Stimulated activated CD8-positive, alpha-beta memory T cell treated with anti-CD3 and anti-CD28 coated beads, Interleukin-12 subunit alpha, Interleukin-12 subunit beta, amount 100 ng/mL, for 4 hours (primary cell): ENCODE data around the gene DGKE.
A peak's percentile ranks its signal among the peaks of the same experiment; 100 is the strongest.

Experiments
- DNase-seq: peaks from one replicate; pipeline ENCODE4 v3.0.0-alpha.2; 2020; ENCODE audit warnings: low read depth

The DGKE gene

GRCh38 chr17:56815711-56816110 is 18.2 kb upstream of the DGKE start:
- DNase-seq = no peak

DNA sequence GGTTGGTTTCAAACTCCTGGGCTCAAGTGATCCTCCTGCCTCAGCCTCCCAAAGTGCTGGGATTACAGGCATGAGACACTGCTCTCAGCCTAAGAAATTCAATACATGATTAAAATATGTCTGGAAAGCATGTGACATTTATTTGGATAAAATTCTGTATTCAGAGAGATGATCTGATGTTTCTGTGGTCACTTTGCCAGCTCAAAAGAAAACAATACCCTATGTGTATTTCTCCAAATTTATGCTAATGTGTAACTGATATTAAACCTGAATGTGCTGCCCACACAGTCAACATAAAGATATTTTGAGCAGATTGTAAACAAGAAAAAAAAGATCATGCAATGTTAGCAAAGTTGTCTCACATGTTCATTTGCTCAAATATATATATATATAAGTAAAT is 16.9 kb upstream of the DGKE start:
- no peak for DNase-seq

DNA sequence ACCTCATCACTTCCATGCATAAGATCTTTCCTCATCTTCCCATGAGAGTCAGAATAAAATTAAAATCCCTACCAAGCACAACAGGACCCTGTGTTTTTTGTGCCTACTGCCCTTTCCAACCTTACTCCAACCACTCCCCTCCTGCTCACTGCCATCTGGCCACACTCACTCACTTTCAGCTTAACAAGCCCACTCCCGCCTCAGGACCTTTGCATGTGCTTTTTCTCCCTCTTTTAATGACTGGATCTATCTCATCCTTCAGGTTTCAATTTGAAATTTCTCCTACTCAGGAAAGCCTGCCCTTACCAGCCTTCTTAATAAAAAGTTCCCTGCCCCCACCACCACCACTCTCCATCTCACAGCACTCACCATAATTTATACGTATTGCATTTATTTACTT is 14.9 kb upstream of the DGKE start:
- no peak for DNase-seq

GRCh38 chr17:56819431-56820145 is 14.4 kb upstream of the DGKE start:
- peak; percentile 28 for DNase-seq

- DNase-seq = no peak
Measured at GRCh38 chr17:56820207-56820606, 13.7 kb upstream of the DGKE start.

DNA sequence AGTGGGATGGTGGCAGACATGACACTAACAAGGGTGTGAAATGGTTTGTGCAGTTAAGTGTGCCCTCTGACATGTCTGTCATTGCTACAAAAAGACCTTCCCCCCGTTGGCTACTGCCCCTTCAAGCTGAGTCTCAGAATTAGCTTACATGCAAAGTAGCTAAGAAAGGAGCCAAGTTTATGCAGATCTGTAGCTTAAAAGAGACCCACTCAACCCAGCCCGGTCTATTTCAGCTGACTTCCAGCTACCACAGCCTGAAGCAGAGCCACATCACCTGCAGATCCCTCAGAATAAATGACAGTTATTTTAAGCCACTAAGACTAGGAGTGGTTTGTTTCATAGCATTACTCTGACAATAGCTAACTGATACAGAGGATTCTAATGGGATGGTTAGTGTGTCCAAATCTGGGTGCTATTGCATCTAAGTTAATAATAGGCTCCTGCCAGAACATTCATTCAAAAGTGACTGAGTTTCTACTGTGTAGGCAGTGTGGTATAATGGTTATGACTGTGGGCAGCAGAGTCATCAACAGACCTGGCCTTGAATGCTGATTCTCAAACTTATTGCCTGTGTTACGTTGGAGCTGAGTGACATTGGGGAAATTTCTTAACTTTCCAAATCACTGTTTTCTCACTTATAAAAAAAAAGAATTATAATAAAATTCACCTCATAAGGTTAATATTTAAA is 12.0 kb upstream of the DGKE start:
- DNase-seq = no peak

DNA sequence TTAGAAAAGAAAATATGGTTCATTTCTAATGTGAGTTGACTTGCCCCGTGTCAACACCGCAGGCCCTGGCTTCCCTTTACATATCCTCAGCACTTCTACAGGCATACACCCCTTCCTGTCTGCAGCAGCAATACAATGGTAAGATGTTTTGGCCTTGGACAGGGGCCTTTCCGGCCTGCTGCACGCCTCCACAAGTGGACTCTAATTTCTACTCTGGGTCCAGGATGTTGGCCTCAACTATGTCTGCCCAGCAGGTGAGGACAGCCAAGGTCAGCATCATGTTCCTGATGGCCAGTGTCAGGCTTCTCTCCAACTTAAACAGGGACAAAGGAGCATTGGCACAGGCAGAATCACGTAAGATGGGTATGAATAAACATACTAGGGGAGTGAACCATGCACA is 11.2 kb upstream of the DGKE start:
- DNase-seq = no peak

DNA sequence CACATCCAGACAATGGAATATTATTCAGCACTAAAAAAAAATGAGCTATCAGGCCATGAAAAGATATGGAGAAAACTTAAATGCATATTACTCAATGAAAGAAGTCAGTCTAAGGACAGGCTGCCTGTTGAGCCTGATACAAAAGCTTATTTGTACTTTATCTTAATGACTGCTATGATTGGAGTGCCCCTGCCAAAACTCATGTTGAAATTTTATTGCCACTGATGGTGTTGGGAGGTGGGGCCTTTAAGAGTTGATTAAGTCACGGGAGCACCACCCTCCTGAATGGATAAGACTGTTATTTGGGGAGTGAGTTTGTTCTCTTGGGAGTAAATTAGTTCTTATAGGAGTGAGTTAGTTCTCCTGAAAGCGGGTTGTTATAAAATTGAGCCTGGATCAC is 10.1 kb upstream of the DGKE start:
- no peak for DNase-seq

- DNase-seq = no peak
Measured at GRCh38 chr17:56824503-56824902, 9.4 kb upstream of the DGKE start.

- no peak for DNase-seq
Measured at GRCh38 chr17:56826611-56827414, 7.1 kb upstream of the DGKE start.

- DNase-seq = no peak
Measured at GRCh38 chr17:56830726-56831368, 3.1 kb upstream of the DGKE start.

- DNase-seq = no peak
Measured at GRCh38 chr17:56831369-56832095, 2.4 kb upstream of the DGKE start.

DNA sequence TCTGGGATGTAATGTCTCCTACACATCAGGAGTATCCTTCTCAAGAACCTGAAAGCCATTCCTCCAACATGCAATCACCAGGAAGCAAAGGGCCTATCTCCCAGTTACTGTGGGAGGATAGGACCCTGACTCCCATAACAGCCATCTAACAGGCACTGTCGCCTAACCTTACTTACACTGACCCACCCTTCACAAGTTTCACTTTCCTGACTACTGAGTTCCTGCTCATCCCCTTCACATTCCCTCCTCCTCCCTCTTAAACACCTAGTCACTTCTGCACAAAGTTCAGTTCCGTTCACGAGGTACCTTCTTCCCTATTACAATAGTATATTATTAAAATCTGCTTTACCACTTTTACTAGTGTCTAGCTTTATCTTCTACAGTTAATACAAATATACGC is 1.5 kb upstream of the DGKE start:
- DNase-seq = no peak

GRCh38 chr17:56833057-56833808 is 718 bp upstream of the DGKE start:
- peak; percentile 46 for DNase-seq

DNA sequence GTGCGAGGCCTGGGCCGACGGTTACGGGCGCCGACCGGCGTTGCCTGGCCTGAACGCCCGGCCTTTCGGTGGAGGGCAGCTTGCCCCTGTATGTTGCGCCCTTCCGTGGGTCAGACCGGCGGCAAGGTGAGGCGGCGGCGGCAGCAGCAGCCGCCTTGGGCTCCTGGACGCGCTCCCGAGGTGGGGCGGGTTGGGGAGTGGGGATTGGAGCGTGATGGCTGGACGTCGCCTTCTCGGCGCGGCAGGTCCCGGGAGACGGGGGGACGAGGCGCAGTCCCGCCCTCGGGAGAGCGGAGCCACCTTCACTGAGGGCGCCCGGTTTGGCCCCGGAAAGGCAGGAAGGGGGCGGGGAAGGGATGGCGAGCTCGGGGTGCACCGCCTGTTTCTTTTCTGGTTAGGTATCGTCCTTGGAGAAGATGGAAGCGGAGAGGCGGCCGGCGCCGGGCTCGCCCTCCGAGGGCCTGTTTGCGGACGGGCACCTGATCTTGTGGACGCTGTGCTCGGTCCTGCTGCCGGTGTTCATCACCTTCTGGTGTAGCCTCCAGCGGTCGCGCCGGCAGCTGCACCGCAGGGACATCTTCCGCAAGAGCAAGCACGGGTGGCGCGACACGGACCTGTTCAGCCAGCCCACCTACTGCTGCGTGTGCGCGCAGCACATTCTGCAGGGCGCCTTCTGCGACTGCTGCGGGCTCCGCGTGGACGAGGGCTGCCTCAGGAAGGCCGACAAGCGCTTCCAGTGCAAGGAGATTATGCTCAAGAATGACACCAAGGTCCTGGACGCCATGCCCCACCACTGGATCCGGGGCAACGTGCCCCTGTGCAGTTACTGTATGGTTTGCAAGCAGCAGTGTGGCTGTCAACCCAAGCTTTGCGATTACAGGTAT is 671 bp downstream of the DGKE start:
- DNase-seq = peak; percentile 51

GRCh38 chr17:56835264-56835585 is 1.3 kb downstream of the DGKE start:
- no peak for DNase-seq

DNA sequence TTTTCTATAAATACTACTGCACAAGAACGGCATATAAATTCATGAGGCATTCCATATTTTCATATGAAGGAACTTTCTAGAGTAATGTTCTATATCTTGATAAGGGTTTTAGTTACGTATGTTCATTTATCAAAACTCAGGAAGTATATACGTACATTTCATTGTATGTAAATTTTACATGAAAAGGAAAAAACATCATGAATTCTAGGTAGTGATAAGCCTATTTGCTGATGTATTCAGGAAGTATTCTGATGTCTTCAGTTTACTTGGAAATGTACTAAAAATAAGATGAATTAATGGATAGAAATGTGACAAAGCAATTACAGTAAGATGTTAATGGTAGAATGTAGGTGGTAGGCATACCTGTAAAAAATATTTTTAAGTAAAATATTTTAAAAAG is 4.7 kb downstream of the DGKE start:
- no peak for DNase-seq

DNA sequence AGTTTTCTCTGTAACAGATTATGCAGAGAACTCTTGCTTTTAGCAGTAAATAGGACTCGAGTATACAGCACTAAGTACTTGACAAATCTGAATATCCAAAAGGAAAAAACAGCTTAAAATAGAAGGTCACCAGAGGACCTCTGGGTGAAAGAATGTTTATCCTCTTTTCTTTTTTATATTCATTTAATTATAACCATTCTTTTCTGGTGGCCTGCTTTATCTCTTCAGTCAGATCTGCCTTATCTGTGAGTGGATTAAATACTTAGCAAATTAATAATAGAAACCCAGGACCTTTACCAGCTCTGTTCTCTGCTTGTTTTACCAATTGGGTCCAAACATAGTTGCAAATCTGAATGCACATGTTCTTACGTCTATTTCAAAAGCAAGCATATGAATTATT is 8.6 kb downstream of the DGKE start:
- DNase-seq = no peak

DNA sequence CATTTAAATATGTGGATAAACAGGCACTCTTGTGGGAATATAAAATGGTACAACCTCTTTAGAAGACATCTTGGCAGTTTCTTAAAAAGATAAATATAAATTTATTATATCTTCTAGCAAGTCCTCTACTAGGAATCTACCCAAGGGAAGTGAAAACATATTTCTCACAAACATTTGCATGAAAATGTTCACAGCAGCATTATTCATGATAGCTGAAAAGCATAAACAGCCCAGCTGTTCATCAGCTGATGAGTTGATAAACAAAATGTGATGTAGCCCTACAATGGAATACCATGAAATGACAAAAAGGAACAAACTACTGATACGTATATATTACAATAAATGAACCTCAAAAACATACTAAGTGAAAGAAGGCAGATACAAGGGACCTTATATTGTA is 12.0 kb downstream of the DGKE start:
- no peak for DNase-seq

DNA sequence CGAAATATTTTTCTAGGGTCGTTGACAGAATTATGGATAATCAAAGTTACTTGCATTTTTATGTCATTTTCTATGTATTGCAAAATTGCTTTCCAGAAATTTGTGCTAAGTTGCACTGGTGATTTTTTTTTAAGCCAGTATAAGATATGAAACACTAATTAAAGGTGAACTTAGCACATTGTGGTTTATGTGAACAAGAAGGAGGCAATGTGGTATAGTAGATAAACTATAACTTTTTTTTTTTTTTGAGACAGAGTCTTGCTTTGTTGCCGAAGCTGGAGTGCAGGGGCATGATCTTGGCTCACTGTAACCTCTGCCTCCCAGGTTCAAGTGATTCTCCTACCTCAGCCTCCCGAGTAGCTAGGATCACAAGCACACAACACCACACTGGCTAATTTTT is 13.2 kb downstream of the DGKE start:
- no peak for DNase-seq
